Stomach (tissue), 4 donors: Measurements from ENCODE around the gene ADM5.

Experiments used
- CTCF ChIP-seq, 7 experiments: fragments of 450-650 bp in 4 of 7; fragments of 200-600 bp in 3 of 7; sonication (generic) in 3 of 7; IDR thresholded peaks; one replicate each; pipeline ENCODE4 v1.5.1; 2016 to 2019; ENCODE audit warnings: antibody characterized with exemption in 7 of 7, control low read depth in 2 of 7, mild to moderate bottlenecking in 1 of 7
- POLR2A ChIP-seq, 4 donors: fragments of 450-650 bp; IDR thresholded peaks; one replicate each; pipeline ENCODE4 v1.6.1; 2016; ENCODE audit warnings: antibody characterized with exemption in 4 of 4, control low read depth in 2 of 4, mild to moderate bottlenecking in 1 of 4, moderate library complexity in 1 of 4

- TF ChIP-seq CTCF (IDR thresholded peaks at IDR 0.05) (no peak), POLR2A (IDR thresholded peaks at IDR 0.05) (no peak)
These were observed 24.4 kb upstream of the ADM5 start for GRCh38 chr19:49665036-49665350.
